Right ventricle myocardium inferior (tissue), 1 donor: ENCODE measurements around the gene AP2A2. TPM values are rescaled to one million over a fixed set of nuclear protein-coding genes. Genes with fewer than 3 reads are reported as not detected.

Experiments used
- ATAC-seq: fragments of 200-7000 bp; cut with Tn5 transposase; one replicate; pipeline ENCODE4 v1.9.1; 2020; ENCODE audit warnings: mild to moderate bottlenecking, moderate library complexity
- DNase-seq: peaks from one replicate; pipeline ENCODE4 v3.0.0; 2021; ENCODE audit errors: missing footprints
- intact Hi-C: fragments of 100-400 bp; cut with DNase I; formaldehyde crosslinking; loops from one replicate; pipeline ENCODE4 v1.11.0; 2022
- total RNA-seq: library from RNA; stranded (reverse); fragmentation: NEBNext Ultra II Directional; extraction: Animal tissue kit (Norgen Biotek cat#: 25700); gene quantifications from one replicate; pipeline ENCODE4 v1.2.1, GENCODE V29; 2021
- donor health status: DM: no; HTN: yes; CAD: no; lungs with severe emphysema.

The AP2A2 gene
- total RNA-seq, 1 donor from 2014 or later: 51.7 TPM

DNA sequence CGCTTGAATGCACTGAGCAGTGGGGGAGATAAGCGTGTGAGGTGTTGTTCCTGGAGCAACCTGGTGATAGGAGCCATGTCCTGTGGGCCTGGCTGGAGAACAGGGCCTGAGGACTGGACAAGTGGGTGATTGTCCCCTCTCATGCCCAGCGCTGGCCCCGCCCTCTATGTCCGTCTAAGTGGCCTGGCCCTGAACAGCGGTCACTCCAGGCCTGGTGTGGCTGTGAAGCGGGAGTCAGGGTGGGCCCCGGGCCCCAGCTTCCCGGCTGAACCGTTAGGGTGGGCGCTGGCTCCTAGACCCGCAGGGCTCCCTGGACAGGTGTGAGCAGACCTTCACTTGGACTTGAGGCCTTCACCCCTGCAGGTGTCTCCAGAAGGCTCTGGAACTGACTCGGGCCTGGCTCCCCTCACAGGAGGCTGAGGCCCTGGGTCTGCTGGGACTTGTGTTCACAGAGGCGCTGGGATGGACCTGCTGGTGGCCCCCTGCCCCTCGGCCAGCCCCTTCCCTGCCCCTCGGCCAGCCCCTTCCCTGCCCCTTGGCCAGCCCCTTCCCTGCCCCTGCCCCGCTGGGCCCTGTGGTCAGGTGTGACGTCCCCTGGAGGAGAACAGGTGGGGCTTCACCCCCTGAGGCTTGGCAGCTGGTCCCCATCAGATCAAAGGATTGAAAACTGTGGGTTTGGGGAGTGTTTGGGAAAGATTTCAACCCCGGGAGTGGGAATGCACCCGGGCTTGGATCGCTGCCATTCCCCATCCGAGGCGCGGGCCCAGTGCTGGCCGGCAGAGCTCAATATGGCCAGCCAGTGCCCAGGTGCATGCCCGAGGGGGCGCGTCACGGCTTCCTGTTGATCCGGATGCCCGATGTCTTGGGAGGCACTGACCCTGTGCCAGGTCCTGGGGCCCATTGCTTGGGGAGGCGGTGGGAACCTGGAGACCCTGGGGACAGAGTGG, 114.1 kb downstream of the AP2A2 start:
- intact Hi-C loops: no loop called here
- ATAC-seq (no peak), DNase-seq (peak; percentile 58)

DNA sequence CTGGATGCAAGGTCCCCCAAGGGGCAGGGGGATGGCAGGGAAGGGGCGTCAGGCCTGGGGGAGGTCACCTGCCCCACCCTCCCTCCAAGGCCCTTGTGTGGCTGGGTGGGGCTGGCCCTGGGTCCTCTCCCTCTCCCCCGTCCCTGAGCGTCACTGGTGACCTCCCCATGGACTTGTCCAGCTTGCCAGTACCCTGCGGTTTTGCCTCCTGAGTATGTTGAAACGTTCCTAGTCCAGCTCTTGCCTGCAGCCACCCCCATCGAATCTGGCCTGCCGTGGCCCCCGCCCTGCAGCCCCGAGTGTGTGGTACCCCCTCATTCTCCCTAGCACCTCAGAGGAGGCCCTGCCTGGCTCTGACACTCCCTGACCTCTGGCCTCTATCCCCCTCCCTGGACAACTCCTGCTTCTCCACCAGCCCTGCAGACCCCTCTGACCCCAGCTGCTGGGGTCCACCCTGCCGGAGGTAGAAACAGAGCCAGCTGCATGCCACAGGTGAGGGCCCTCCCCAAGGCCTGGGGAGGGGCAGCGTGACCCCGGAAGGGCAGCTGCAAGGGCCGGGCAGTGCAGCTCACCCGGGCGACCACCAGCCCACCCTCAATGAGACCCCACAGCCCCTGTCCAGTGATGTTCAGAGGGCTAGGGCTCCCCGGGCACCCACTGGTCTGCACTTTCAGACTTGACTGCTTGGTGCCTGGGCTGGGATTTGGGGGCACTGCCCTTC, 114.9 kb downstream of the AP2A2 start:
- intact Hi-C loops: no loop called here
- peak; percentile 20 for DNase-seq
- no peak for ATAC-seq

DNA sequence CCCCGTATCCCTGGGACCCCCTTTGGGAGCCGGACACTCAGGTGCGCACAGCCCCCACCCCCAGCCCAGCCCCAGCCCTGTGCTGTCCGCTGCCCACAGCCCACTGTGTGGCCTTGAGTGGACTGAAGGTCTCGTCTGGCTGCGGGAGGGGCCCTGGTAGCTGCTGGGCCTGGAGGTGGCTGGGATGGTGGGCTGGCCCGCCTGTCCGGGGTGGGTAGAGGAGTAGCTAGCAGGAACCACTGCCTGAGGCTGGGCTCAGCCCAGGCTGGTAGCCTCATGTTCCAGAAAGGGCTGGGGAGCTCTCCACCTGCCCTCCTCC, 115.4 kb downstream of the AP2A2 start:
- ATAC-seq: no peak
- DNase-seq: peak; percentile 61
- intact Hi-C loops: no loop called here

DNA sequence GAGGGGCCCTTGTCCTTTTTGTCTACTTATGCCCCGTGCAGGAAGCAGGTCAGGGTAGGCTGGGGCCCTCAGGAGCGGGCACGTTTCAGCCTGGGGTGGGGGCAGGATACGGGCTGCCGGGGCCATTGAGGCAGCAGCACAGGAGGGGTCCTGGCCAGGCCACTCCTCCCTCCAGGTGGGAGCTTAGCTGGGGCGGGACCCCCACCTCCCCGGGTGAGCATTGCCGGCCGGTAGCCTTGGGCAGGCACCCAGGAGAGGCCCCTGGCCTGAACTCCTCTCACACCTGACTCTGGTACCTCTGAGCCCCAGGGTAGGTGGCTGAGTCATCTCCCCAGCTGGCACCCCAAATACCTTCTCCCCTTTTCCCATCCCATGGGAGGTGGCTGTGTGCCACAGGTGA, 115.8 kb downstream of the AP2A2 start:
- intact Hi-C loops: no loop called here
- ATAC-seq (no peak), DNase-seq (no peak)

DNA sequence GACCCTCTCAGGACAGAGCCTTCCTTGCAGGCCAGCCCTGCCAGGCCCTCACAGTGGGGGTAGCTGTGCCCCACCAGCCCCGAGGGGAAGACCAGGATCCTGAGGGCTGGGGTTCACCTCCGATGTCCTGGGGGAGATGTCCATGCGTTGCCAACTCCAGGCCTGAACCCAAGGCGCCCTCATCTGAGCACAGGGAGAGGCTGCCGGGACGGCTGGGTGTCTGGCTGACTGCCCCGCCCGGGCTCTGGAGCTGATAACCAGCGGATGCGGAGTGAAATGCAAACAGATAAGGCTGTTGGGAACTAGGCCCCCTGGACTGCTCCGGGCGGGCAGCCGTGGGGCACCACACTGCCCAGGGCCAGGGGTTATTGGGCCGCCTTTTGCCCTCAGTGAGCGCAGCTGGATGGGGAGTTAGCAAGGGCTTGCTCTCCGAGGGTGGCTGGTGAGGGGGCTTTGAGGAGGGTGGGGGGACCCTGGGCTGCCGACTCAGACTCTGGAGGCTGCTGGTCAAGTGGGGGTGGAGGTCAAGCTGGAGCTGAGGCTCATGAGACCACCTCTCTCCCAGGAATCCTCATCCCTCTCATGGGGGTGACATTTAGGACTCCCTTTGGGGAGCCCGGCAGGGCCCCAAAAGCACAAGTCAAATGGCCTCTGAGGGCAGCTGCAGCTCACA, 116.4 kb downstream of the AP2A2 start:
- intact Hi-C loops: no loop called here
- ATAC-seq (no peak), DNase-seq (peak; percentile 70)

DNA sequence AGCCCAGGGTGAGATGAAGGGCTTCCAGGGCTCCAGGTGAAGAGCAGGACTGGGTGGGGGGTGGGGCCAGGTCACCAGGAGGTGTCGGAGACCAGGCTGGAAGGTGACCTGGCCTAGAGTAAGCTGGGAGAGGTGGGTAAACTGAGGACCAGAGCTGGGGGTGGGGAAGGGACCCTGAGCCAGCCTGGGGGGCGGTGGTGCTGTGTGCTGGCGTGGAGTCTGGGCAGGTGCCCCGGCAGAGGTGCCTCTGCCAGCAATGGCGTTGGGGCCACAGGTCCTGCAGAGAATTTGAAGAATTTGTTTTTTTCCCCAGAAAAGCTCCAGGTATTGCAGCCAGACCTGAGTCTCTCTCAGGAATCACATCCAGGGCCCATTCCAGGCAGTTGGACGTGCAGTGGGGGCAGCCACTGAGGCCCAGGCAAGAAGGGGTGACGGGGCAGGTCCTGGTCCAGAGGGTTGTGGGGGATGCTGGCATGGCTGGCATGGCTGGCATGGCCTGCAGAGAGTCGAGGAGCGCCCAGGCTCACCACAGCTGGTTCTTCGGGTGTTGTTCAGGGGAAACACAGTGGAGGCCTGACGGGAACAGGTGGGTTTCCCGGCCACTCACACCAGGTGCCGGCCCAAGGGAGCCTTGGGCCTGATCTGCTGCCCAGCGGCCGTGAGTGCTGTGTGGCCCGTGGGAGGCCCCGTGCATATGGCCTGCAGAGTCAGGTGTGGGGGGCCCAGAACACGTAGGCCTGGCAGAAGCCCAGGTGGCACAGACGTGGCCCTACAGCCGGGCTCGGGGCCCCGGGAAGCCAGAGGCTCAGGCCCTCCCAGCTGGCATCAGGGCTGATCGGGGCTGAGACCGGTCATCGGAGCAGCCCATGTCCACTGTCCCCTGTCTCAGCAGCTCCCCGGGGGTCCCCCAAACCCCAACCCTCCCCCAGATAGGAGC, 117.2 kb downstream of the AP2A2 start:
- intact Hi-C loops: no loop called here
- no peak for ATAC-seq
- peak; percentile 66 for DNase-seq

DNA sequence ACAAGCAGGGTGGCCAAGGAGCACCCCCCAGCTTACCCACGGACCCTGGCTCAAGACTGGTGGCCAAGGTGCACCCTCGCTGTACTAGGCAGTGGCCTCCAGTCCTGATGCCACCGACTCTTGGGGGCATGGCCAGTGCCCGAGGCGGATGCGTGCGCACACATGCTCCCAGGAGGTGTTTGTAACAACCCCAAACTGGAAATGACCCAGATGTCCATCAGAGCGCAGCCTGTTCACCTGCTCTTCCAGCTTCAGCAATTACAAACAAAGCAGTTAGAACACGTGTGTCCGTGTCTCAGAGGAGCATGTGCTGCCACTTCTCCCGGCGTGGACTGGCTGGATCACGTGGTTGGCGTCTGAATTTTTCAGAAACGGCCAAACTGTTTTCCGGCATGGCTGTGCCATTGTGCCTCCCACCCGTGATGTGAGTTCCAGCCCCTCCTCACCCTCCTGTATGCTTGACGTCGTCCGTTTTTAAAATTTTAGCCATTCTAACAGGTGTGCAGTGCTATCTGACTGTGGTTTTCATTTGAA, 118.0 kb downstream of the AP2A2 start:
- no peak for ATAC-seq
- DNase-seq: no peak
- intact Hi-C loops: no loop called here

DNA sequence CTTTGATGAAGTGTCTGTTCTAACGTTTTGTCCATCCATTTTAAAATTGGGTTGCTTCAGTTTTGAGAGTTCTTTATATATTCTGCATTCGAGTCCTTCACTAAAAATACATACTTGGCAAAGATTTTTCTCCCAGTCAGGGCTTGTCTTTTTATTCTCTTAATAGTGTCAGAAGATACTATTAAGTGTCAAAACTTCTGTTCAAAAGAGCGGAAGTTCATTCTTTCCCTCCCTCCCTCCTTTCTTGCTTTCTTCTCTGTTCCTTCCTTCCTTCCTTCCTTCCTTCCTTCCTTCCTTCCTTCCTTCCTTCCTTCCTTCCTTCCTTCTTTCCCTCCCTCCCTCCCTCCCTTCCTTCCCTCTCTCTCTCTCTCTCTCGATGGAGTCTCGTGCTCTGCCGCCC, 118.5 kb downstream of the AP2A2 start:
- DNase-seq (no peak), ATAC-seq (no peak)
- intact Hi-C loops: no loop called here

DNA sequence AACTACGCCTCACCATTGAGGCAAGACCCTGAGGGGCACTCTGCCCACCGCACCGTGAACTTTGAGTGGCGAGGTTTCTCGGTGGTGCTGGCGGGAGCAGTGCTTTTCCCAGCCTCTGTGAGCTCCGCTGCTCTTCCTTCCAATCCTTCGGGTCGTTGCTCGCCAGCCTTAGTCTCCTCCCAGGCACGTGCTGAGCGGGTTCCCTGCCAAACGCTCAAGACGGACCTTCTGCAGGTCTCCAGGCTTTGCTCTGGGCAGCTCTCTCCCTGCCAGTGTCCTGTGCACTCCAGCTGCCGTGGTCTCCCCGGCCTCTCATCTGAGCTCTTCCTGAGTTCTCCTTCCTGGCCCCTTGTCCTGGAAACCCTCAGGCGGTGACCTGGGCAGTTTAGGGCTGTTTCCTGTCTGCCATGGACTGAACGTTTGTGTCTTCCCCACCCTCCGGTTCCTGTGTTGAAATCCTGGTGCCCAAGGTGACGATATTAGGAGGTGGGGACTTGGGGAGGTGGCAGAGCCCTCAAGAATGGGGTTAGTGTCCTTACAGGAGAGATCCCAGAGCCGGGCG, 122.0 kb downstream of the AP2A2 start:
- no peak for DNase-seq
- no peak for ATAC-seq
- intact Hi-C loops: no loop called here

DNA sequence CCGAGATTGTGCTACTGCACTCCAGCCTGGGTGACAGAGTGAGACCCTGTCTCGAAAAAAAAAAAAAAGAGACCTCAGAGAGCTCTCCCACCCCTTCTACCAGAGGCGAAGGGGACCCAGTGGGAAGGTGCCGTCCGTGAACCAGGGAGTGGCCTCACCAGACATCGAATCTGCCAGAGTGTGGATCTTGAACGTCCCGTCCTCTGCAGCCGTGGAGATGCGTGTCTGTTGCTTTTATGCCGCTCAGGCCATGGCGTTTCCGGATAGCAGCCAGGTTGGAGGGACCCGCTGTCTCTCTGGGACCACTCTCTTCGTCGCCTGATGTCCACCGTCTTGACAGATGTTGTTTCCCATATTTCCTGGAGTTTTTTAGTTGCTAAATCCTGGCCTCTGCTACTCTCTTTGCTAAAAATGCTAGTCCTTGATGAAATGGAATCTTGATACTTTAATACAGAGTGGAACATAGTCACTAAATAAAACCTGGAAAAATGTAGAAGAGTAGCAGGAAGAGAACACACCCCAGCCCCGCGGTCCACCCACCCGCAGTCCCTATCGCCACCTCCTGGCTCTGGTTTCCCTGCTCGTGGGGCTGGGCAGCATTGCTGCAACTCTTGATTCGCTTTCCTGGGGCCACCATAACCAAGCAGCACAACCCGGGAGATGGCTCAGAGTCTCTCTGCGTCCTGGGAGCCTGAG, 122.9 kb downstream of the AP2A2 start:
- DNase-seq: no peak
- intact Hi-C loops: no loop called here
- no peak for ATAC-seq

DNA sequence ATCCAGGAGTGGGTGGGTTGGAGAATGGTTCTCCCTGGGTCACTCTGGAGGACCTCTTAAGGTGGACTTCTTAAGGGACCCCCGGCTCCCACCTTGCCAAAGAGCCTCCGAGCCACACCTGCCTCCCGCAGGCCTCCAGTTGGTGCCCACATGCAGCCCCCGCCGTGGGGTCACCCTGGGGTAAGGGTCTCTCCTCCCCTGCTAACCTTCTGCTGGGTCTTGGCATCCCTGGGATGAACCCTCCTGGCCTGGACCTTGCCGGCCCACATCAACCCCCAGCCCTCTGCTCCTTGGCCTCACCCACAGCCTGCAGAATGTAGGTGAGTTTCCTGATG, 123.4 kb downstream of the AP2A2 start:
- ATAC-seq (no peak), DNase-seq (peak; percentile 60)
- intact Hi-C loops: no loop called here

DNA sequence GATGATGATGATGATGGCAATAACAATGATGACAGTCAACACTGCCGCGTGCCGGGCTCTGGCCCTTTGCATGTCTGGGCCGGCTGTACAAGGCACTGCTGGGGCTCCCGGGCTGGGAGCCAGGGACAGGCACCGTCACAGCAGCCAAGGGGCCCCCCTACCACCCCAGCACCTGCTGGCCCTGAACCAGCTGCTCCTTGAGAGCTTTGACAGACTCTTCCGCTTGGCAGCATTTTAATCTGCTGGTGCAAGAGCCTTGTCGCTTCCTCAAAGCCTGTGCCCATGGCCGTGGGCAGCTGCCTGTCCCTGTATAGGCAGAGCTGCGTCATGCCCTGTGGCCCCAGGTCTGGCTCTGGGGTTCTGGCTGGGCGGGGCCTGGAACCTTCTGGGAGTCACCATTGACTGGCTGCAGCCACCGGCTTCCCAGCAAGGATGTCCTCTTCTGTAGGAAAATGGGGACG, 123.8 kb downstream of the AP2A2 start:
- ATAC-seq: no peak
- intact Hi-C loops: no loop called here
- peak; percentile 67 for DNase-seq

DNA sequence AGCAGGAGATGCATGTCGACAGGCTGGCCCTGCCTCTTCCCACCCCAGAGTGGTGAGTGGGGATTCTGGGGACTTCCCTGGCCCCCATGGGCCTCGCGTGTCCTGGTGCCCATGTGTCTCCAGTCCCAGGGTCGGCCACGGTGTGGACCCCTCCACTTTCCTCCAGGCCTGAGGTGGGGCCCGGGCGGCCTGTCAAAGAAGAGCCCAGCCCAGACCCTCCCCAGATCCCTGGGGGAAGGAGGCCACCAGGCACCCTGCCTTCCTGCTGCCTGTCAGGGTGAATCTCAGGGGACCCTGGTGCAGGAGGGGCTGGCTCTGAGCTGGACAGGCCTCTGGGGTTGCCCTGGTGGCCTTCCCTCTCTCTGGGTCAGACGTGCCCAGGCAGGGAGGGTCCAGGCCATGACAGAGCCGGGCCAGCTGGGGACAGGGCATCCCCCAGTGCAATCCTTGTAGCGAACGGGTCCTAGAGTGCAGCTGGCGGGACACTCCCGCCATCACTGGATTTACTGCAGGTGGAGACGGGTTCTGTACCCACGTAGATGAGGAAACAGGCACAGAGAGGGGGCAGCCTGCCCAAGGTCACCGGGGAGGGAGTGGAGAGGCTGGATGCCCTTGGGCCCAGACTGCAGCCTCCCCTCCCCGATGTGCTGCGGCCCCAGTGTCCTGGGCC, 124.4 kb downstream of the AP2A2 start:
- DNase-seq (peak; percentile 47), ATAC-seq (no peak)
- intact Hi-C loops: loop anchor here (5.0 kb wide), 1 partner anchor 123 kb away; the partner anchor contains the start of gene AP2A2

DNA sequence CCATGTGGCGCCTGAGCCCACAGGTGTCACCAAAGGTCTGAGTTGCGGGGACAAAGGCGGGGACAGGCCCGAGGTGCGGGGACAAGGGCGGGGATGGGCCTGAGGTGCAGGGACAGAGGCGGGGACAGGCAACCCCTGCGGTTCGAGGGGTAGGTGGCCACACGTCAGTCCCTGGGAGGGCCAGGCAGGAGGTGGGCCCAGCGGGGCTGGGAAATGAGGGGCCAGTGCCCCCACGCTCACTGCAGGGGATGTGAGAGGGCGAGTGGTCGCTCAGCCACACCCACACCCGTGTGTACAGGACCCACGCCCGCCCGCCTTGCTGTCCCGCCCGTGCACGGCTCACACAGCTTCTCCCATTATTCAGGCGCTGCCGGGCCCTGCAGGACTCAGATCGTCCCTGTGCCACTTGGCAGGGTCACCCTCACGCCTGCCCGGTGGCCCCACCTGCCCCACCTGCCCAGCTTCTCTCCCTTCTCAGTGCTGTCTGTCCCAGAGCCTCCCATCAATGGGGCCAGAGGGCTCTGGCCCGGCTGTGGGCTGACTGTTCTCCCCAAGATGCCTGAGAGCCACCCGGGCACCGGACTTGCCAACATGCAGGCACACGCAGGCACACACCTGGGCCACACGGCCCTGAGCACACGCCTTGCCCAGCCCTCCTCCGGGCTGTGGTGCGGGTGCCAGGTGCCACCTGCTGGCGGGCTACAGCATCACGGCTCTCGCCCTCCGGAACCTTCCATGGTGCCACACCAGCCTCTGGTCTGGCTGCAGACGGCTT, 125.1 kb downstream of the AP2A2 start:
- ATAC-seq: peak; percentile 85
- DNase-seq: peak; percentile 78
- intact Hi-C loops: loop anchor here (1.0 to 5.0 kb wide), 2 partner anchors 123 to 201 kb away; partner anchors contain the start of gene AP2A2

DNA sequence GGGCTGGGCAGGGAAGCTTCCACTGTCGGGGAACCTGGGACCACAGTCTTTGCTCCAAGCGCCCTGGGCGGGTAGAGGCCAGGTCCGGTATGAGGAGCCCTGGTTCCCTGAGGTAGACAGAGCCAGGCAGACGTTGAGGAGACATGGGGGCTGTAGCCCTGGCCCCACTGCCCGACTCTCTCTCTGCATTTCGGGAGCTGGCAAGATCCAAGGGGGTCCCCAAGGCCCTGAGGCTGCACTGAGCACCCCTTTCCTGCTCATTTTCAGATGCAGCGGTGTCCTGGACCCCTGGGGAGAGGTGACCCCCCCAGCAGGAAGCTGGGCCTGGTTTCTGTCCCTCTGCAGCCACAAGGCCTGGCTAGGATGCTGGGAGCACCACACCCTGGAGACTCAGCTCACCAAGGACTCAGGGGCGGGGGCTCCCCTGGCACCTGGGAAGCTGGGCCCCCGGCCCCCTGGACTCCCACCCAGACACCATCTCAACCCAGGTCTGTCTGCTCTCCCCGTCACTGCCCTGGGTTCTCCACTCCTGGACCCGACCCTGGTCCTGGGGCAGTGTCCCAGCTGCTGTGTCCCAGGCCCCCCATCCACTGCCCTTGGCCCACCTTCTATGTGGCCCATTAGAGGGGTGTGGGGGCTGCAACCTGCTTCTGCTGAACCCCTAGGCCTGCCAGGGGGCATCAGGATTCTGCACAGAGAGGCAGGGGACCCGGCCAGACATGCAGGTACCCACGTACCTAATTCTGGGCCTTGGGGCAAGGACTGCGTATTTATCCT, 125.9 kb downstream of the AP2A2 start:
- ATAC-seq: no peak

More for the DNA sequence above, 125.9 kb downstream of the AP2A2 start:
- no peak for DNase-seq
- intact Hi-C loops: loop anchor here (1.0 to 5.0 kb wide), 2 partner anchors 124 to 202 kb away; partner anchors contain the start of gene AP2A2
